PC-3 (cell line): Measurements from ENCODE around the gene VCP. TPM values are rescaled to one million over a fixed set of nuclear protein-coding genes. Genes with fewer than 3 reads are reported as not detected.

Experiments
- ATAC-seq: fragments of 200-7000 bp; cut with Tn5 transposase; 2 replicates; pipeline ENCODE4 v1.9.1; 2020; ENCODE audit warnings: mild to moderate bottlenecking, moderate library complexity
- BruUV-seq: library from RNA; stranded (reverse); fragments of 400-500 nt; replicated peaks from 2 replicates; lab custom pipeline; 2021; lab: Mats Ljungman, UMichigan
- CTCF ChIA-PET: fragments of 300-600 bp; sonication (Branson Sonifier 250); formaldehyde crosslinking; loops from one replicate; lab custom pipeline; 2022; ENCODE audit warnings: antibody characterized with exemption; lab: Charles Lee
- POLR2A ChIA-PET: fragments of 300-600 bp; sonication (Branson Sonifier 250); formaldehyde crosslinking; loops from one replicate; lab custom pipeline; 2022; ENCODE audit warnings: antibody characterized with exemption; ENCODE audit not compliant: unreplicated experiment; lab: Charles Lee
- DNase-seq: peaks from one replicate; pipeline ENCODE4 v3.0.0-alpha.2; 2015
- H2AFZ ChIP-seq: fragments of 300-600 bp; sonication (generic); 2 replicates; pipeline ENCODE4 v1.6.0; 2016; ENCODE audit warnings: antibody characterized with exemption, low read length
- H3F3A ChIP-seq: fragments of 300-600 bp; sonication (generic); one replicate; pipeline ENCODE4 v1.6.0; 2017; ENCODE audit warnings: antibody characterized with exemption, low read length, control low read depth, mild to moderate bottlenecking; ENCODE audit not compliant: unreplicated experiment
- H3K27ac ChIP-seq: fragments of 300-600 bp; sonication (generic); 2 replicates; pipeline ENCODE4 v1.5.1; 2016; ENCODE audit warnings: mild to moderate bottlenecking, low read length
- H3K27me3 ChIP-seq: fragments of 300-600 bp; sonication (generic); 2 replicates; pipeline ENCODE4 v1.6.1; 2016; ENCODE audit warnings: low read length, mixed read lengths
- H3K36me3 ChIP-seq: fragments of 300-600 bp; sonication (generic); 2 replicates; pipeline ENCODE4 v1.6.1; 2016; ENCODE audit warnings: low read depth, mixed run types, low read length, mixed read lengths
- H3K4me1 ChIP-seq: fragments of 300-600 bp; sonication (generic); 2 replicates; pipeline ENCODE4 v1.5.1; 2016; ENCODE audit warnings: low read length; ENCODE audit not compliant: insufficient read depth
- H3K4me2 ChIP-seq: fragments of 300-600 bp; sonication (generic); 2 replicates; pipeline ENCODE4 v1.6.0; 2016; ENCODE audit warnings: low read length
- H3K4me3 ChIP-seq: fragments of 300-600 bp; sonication (generic); 2 replicates; pipeline ENCODE4 v1.5.1; 2016; ENCODE audit warnings: mild to moderate bottlenecking, low read length, mixed read lengths
- H3K79me2 ChIP-seq: fragments of 300-600 bp; sonication (generic); 2 replicates; pipeline ENCODE4 v1.6.1; 2017; ENCODE audit warnings: low read length, mixed read lengths
- H3K9ac ChIP-seq: fragments of 300-600 bp; sonication (generic); 2 replicates; pipeline ENCODE4 v1.6.0; 2016; ENCODE audit warnings: mild to moderate bottlenecking, low read length
- H3K9me2 ChIP-seq: fragments of 300-600 bp; sonication (generic); replicated peaks from 2 replicates; pipeline ENCODE4 v1.6.1; 2016; ENCODE audit warnings: mixed run types, low read length, mixed read lengths
- H3K9me3 ChIP-seq: fragments of 300-600 bp; sonication (generic); 2 replicates; pipeline ENCODE4 v1.6.1; 2016; ENCODE audit warnings: low read length, mixed read lengths
- H4K20me1 ChIP-seq: fragments of 300-600 bp; sonication (generic); 2 replicates; pipeline ENCODE4 v1.6.1; 2016; ENCODE audit warnings: low read length, mixed read lengths
- CTCF ChIP-seq: fragments of 300-600 bp; sonication (generic); conservative IDR thresholded peaks from 2 replicates; pipeline ENCODE4 v1.5.1; 2017; ENCODE audit warnings: antibody characterized with exemption, low read depth, mild to moderate bottlenecking, low read length
- EZH2 ChIP-seq: fragments of 300-600 bp; sonication (generic); IDR thresholded peaks from one replicate; pipeline ENCODE4 v1.6.1; 2017; ENCODE audit warnings: antibody characterized with exemption, mild to moderate bottlenecking, low read length; ENCODE audit not compliant: unreplicated experiment
- EZH2phosphoT487 ChIP-seq: fragments of 300-600 bp; sonication (generic); IDR thresholded peaks from 2 replicates; pipeline ENCODE4 v1.6.1; 2018; ENCODE audit warnings: mild to moderate bottlenecking, antibody characterized with exemption, low read length, borderline replicate concordance
- intact Hi-C: fragments of 100-400 bp; cut with micrococcal nuclease; formaldehyde crosslinking; loops from 2 replicates; pipeline ENCODE4 v1.9.0; 2023
- total RNA-seq: library from RNA; depleted of rRNA; stranded (reverse); fragments of >200 nt; gene quantifications from 2 replicates; pipeline ENCODE4 v1.2.3, GENCODE V29; 2014

Gene VCP
- total RNA-seq, 1 experiment from 2014 or later: 343 TPM

- Histone ChIP-seq H3K4me1 (peaks cover 22% of the 10 kb centered on the region), H4K20me1 (peaks cover 27% of the 10 kb centered on the region), H3K79me2 (peaks cover 58% of the 10 kb centered on the region), H3K9ac (no peak overlapping the region), H2AFZ (no peak overlapping the region), H3K4me3 (no peak overlapping the region), H3K27ac (no peak overlapping the region), H3K9me2 (no peaks in the 10 kb centered on the region), H3K4me2 (no peak overlapping the region), H3F3A (no peaks in the 10 kb centered on the region), H3K36me3 (peaks cover 5% of the 10 kb centered on the region; the same call in 1 of the 2 replicates), H3K27me3 (no peaks in the 10 kb centered on the region), H3K9me3 (no peaks in the 10 kb centered on the region)
- intact Hi-C loops: no loop called here
- no peak for ATAC-seq
- POLR2A ChIA-PET: no interaction called here
- no peak for TF ChIP-seq CTCF
- TF ChIP-seq EZH2phosphoT487: no peak
- TF ChIP-seq EZH2: no peak
- BruUV-seq: no TSS peak
- no peak for DNase-seq
- CTCF ChIA-PET: interaction anchor here (0.6 kb wide), 1 partner anchor 1744 kb away, joined by 6 read pairs; no protein-coding TSS in a partner anchor
Observed at GRCh38 chr9:35074141-35074540, 1.7 kb upstream of the VCP start.

GRCh38 chr9:35073279-35073612 lies 821 bp upstream of the VCP start:
- BruUV-seq: TSS peak; percentile 95
- H3K79me2 ChIP-seq: peaks cover 58% of the 10 kb centered on the region
- peak overlapping the region; percentile 13; the same call in 1 of the 2 replicates for H3K27ac ChIP-seq
- ATAC-seq (no peak), DNase-seq (no peak)
- no peaks in the 10 kb centered on the region for H3F3A ChIP-seq
- H3K9me3 ChIP-seq: no peaks in the 10 kb centered on the region
- CTCF ChIA-PET: interaction anchor here (0.6 kb wide), 1 partner anchor 1743 kb away, joined by 6 read pairs; no protein-coding TSS in a partner anchor
- H4K20me1 ChIP-seq: peaks cover 36% of the 10 kb centered on the region
- H3K4me2 ChIP-seq: peak overlapping the region; percentile 38; the same call in 1 of the 2 replicates
- peak overlapping the region; percentile 13; the same call in 1 of the 2 replicates for H2AFZ ChIP-seq
- no peak overlapping the region for H3K9ac ChIP-seq
- POLR2A ChIA-PET: no interaction called here
- intact Hi-C loops: no loop called here
- H3K36me3 ChIP-seq: peaks cover 8% of the 10 kb centered on the region
- TF ChIP-seq CTCF: no peak
- no peak for TF ChIP-seq EZH2phosphoT487
- TF ChIP-seq EZH2: no peak
- H3K4me1 ChIP-seq: peaks cover 22% of the 10 kb centered on the region
- H3K27me3 ChIP-seq: no peaks in the 10 kb centered on the region
- H3K9me2 ChIP-seq: no peaks in the 10 kb centered on the region
- H3K4me3 ChIP-seq: no peak overlapping the region

- intact Hi-C loops: no loop called here
- TF ChIP-seq CTCF (no peak; the same call in 1 of the 2 replicates), EZH2phosphoT487 (no peak), EZH2 (no peak)
- POLR2A ChIA-PET: interaction anchor here (0.6 kb wide), 2 partner anchors 70 to 296 kb away, joined by 3 read pairs; no protein-coding TSS in a partner anchor
- CTCF ChIA-PET: interaction anchor here (1.0 kb wide), 1 partner anchor 8 kb away, joined by 3 read pairs; the partner anchor contains the start of gene FANCG
- H3K27ac ChIP-seq: peak overlapping the region; percentile 96
- peaks cover 58% of the 10 kb centered on the region for H3K79me2 ChIP-seq
- no peaks in the 10 kb centered on the region for H3K9me3 ChIP-seq
- DNase-seq: peak; percentile 60
- peak overlapping the region; percentile 97 for H3K4me3 ChIP-seq
- H3K27me3 ChIP-seq: no peaks in the 10 kb centered on the region
- H3K4me2 ChIP-seq: peak overlapping the region; percentile 97
- no peaks in the 10 kb centered on the region for H3K9me2 ChIP-seq
- peak; percentile 73 for ATAC-seq
- peaks cover 49% of the 10 kb centered on the region for H4K20me1 ChIP-seq
- H2AFZ ChIP-seq: peak overlapping the region; percentile 43; the same call in 1 of the 2 replicates
- peaks cover 18% of the 10 kb centered on the region for H3K4me1 ChIP-seq
- peak overlapping the region; percentile 99 for H3K9ac ChIP-seq
- BruUV-seq: no TSS peak
- no peaks in the 10 kb centered on the region for H3F3A ChIP-seq
- peaks cover 22% of the 10 kb centered on the region for H3K36me3 ChIP-seq
Observed at GRCh38 chr9:35071814-35072460, 488 bp downstream of the VCP start.
